Stimulated activated CD4-positive, alpha-beta T cell treated with anti-CD3 and anti-CD28 coated beads, TNF-alpha, amount 100 ng/mL, for 4 hours (primary cell): ENCODE results near the gene LCN15.
"Not testable (repeated sequence)": the region's sequence is repeated elsewhere in the genome, so short reads cannot be mapped to it uniquely, and the experiment has no call there.

Experiments
- DNase-seq, 3 experiments: peaks; one replicate each; pipeline ENCODE4 v3.0.0-alpha.2; 2020; ENCODE audit warnings: low read depth in 3 of 3

LCN15 gene

DNA sequence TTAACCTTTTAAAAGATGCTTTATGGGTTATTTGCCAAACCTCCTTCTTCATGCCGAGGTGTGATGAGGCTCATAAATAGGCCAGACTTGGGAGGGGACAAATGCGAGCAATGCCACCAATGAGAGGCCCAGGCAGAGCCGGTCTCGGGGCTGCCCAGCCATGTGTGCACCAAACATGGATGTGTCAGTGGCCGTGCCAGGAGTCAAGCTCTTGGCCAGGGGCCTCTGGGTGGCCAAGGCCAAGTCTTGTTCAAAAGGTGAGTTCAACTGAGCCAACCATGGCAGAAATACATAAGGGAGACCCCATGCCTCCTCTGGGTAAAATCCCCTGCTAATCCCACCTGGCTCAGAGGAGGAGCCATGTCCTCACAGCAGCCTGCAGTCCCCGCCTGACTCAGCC, 10.9 kb upstream of the LCN15 start:
- no peak for DNase-seq

DNA sequence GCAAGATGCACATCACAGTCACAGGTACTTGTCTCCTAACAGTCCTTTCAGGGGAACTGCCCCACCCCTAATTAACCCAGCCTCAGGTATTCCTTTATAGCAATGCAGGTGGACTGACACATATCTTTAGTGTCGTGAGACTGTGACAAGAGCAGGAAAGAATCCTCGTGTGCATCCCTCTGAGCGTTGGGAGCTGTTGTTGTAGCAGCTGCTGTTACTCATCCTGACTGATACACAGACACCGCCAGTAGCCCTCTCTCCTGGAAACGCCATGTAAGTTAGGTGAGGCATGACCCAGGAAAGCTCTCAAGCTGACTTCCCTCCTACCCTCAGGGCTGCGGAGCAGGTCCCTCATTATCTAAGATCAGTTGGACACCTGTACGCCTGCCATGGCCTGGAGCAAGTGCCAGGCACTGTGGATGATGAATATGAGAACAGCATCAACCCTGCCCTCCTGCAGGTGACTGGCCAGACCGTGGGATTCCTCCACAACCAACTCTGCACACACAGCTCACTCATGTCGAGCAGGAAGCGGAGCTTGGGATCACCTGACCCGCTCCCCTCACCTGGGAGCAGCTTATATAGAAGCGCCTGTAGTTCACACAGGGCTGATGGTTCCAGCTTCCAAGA, 10.2 kb upstream of the LCN15 start:
- no peak for DNase-seq

DNA sequence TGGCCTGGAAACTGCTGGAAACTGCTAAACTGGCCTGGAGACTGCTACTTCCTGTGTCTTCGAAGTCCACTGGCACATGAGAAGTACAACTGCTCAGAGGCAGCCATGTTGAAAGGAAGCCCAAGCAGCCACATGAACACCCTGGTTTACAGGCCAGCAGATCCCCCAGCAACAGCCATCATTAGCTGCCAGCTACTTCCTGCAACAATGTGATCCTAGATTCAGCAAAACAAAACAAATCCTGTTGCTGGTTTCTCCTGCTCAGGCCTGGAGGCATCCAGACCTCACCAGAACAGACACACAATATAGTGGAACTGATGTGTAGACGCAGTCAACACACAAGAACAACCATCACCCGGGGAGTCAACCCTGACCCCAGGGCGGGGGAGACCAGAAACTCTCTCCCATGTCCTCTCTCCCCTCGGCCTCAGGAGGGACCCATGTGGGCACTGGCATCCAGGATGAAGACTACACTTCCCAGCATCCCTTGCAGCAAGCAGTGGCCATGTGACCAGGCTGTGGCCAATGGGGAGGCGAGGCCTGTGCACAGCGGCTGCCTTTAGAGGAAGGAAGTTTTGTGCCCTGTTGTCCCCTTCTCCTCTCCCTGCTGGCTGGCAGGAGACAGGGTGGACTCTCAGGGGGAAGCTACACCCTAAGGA, 9.2 kb upstream of the LCN15 start:
- DNase-seq, result no peak

DNA sequence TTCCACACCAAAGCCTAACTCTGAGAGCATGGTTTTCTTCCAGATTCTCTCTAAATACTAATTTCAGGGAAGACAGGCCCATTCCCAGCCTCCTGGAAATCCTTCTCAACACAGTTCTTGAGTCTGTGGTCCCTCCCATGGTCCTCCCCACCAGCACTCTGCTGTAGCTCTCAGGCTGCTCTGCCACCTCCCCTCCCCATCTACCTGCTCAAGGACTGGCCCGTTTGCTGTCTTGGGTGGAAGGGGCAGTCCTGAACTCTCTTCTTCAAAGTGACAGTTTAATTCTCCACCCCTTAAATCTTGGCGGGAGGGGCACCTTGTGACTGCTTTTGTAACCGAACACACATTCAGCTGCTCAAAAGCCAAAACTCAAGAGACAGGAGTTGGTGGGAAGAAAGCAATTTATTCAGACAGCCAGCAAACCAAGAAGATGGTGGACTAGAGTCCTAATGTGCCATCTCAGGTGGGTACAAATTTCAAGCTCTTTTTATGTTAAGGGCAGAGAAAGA, 7.6 kb upstream of the LCN15 start:
- DNase-seq, result no peak

DNA sequence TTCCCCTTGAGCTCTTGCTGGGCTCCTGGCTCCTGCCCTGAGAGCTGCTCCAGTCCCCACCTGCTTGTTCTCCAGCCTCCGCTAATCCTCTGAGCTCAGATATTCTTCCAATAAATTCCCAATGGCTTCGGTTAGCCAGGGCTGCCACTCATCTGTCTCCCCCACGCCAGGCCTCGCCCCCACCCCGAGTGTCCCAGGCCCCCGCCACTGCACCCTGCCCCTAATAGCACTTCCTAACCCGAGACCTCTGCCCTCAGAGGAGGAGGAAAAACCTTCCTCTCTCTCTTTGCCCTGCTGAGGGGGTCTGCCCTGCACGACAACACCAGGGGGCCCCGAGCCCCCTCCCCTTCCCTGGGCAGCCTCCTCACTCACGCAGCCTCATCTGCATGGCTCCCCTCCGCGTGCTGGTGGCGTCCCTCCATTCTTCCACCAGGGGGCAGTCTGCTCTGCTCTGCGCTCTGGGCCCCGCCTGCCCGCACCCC, 5.4 kb upstream of the LCN15 start:
- DNase-seq, result no peak

DNA sequence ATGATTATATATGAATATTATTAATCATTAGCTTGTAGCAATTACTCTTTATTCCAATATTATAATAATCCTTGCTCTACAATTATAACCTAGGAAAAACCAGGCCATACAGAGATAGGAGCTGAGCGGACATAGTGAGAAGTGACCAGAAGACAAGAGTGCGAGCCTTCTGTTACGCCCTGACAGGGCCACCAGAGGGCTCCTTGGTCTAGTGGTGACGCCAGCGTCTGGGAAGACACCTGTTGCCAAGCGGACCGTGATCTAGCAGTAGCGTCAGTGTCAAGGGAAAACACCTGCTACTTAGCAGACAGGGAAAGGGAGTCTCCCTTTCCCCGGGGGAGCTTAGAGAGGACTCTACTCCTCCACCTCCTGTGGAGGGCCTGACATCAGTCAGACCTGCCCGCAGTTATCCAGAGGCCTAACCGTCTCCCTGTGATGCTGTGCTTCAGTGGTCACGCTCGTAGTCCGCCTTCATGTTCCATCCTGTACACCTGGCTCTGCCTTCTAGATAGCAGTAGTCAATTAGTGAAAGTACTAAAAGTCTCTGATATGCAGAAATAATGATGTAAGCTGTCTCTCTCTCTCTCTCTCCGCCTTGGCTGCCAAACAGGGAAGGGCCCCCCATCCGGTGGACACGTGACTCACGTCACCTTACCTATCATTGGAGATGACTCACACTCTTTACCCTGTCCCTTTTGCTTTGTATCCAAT, 2.2 kb upstream of the LCN15 start:
- not testable (repeated sequence) for DNase-seq

DNA sequence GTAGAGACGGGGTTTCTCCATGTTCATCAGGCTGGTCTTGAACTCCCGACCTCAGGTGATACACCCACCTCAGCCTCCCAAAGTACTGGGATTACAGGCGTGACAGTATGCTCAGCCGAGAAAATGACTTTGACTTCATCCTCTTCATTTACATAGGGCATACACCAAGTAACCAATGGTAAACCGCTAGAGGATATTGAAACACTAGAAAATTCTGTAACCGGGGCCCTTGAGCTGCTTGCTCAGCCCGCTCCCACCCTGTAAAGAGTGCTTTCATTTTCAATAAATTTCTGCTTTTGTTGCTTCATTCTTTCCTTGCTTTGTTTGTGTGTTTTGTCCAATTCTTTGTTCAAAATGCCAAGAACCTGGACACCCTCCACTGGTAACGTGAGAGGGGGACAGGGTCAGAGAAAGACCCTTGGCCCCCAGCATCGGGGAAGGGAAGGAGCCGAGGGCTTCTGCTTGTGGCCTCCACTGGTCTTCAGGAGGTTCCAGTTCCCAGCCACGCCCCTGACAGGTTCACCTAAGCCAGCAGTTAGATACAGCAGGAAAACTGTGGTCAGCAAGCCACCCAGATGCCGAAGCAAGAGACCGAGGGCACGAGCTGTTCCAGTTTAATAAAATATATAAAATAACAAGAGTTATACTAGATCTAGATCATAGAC, 1.6 kb upstream of the LCN15 start:
- not testable (repeated sequence) for DNase-seq

DNA sequence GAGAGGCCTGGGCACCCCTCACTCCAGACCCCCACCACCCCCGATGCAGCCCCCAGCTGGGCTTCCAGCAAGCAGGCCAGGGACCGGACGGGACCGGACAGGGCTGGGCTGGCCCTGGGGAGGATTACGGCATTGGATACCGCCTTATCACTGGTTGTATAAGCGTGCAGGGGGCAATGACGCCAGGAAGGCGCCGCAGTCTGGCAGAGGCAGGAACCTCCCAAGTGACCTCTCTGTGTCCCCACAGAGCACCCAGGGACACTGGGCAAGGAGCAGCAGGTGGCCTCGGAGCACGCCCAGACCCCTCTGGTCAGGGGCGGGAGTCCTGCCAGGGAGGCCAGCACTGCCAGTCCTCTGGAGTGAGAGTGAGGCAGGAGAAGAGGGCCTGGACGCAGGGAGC, 723 bp upstream of the LCN15 start:
- no peak for DNase-seq

DNA sequence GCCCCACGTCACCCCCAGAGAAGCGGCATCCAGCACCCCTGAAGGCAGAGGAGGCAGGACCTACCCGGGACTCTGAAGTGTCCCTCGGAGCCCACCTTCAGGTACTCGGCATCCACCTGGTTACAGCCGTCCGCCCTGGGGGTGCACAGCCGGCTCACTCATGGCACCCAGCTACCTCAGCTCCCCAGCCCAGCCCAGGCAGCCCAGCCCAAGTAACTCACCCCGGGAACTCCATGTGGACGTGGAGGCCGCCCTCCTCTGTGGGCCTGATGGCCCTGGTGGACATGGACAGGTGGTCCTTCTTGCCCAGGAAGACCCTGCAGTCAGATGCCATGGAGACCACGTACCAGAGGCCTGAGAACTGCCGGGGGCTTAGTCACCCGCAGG, 676 bp downstream of the LCN15 start:
- DNase-seq, result no peak

DNA sequence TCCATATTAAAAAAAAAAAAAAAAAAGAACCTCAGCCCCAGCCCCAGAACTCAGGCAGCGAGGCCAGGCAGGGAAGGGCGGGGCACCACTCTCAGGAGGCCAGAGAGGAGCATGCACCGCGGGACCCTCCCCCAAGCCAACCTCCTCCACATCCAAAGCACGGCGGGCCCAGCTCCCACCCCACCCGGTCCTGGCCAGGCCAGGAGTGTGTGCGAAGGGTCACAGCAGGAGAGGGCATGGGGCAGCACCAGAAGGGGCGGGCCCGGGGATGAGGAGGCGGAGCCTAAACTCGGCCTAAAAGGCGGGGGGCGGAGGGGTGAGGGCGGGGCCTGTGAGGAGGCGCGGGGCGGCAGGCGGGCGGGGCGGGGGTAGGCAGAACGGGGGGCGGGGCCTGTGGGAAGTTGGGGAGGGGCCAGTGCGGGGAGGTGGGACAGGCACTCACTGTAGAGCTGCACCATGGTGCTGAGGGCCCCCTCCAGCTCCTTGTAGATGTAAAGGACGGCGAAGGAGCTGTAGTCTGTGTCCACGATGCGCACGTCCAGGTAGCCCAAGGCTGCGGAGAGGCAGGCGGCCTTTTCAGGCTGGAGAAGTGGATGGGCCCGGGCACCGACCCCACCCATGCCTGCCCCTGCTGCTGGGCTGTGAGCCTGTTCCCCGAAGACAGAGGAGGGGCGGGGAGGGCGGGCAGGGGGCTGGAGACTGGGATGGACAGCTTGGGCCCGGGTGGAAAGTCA, 1.2 kb downstream of the LCN15 start:
- peak in 2 of 3 experiments; percentile 19 to 22 for DNase-seq

DNA sequence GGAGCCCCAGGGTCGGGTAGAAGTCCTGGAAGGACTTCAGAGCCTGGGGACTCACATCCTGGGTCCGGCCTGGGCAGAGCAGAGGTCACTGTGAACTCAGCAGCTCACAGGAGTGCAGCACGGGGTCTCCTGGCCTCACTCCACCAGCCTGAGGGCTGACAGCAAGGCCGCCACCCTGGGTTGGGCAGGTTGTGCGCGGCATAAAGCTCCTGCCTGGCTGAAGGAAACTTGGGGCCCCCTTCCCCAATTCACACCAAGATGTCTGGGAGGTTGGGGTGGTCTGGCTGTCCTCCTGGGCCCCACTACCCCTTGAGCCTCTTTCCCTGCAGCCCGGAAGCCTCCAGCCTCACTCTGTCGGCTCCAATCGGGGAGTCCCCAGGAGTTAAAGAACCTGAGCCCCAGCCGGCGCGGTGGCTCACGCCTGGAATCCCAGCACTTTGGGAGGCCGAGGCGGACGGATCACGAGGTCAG, 2.1 kb downstream of the LCN15 start:
- no peak for DNase-seq

DNA sequence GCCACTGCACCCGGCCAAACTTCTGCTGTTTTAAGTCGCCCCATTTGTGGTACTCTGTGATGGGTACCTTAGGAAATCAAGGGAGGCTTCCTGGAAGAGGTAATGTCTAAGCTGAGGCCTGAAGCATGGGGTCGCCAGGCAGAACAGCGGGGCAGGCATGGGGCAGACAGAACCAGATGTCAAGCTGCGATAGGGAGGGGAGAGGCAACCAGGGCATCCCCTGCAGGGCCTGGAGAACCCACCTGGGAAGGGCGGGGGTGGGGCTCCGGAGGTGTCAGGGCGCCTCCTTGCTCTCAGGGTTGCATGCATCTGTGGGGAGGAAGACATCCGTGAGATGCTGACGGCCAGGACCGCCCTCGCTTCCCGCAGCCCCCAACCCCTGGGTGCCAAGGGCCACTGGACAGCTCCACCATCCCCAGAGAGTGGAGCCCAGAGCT, 2.8 kb downstream of the LCN15 start:
- DNase-seq, result no peak

DNA sequence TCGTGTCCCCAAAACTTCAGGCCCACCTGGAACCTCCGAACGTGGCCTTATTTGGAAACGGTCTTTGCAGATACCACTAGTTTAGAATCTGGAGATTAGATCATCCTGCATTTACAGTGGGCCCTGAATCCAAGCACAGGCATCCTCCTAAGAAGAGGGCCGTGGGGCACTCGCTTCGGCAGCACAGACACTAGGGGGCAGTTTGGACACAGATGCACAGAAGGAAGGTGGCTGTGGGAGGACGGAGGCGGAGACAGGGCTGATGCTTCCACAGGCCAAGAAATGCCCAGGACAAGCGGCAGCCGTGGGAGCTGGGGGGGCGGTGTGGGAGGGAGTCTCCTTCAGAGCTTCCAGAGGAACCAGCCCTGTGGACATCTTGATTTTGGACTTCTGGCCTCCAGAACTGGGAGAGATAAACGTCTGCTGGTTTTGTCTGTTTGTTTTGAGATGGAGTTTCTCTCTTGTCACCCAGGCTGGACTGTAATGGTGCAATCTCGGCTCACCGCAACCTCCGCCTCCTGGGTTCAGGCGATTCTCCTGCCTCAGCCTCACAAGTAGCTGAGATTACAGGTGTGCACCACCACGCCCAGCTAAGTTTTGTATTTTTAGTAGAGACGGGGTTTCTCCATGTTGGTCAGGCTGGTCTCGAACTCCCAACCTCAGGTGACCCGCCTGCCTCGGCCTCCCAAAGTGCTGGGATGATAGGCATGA, 3.3 kb downstream of the LCN15 start:
- not testable (repeated sequence) for DNase-seq

DNA sequence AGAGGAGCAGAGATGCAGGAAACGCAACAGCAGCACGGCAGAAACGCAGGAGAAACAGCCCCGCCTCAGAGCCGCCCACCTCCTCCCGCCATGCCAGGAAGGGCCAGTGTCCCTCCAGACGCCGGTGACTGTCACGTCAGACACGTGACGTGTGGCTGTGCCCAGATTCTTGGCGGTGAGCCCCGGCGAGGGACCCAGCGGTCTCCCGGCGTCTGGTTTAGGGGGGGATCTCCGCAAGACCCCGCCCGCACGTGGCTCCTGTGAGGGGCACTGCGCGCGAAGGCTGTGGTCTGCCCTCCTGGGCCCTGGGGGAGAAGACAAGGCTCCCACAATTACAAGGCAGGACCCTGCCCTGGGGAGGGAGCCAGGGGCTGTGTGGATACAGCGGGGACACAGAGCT, 3.9 kb downstream of the LCN15 start:
- no peak for DNase-seq

DNA sequence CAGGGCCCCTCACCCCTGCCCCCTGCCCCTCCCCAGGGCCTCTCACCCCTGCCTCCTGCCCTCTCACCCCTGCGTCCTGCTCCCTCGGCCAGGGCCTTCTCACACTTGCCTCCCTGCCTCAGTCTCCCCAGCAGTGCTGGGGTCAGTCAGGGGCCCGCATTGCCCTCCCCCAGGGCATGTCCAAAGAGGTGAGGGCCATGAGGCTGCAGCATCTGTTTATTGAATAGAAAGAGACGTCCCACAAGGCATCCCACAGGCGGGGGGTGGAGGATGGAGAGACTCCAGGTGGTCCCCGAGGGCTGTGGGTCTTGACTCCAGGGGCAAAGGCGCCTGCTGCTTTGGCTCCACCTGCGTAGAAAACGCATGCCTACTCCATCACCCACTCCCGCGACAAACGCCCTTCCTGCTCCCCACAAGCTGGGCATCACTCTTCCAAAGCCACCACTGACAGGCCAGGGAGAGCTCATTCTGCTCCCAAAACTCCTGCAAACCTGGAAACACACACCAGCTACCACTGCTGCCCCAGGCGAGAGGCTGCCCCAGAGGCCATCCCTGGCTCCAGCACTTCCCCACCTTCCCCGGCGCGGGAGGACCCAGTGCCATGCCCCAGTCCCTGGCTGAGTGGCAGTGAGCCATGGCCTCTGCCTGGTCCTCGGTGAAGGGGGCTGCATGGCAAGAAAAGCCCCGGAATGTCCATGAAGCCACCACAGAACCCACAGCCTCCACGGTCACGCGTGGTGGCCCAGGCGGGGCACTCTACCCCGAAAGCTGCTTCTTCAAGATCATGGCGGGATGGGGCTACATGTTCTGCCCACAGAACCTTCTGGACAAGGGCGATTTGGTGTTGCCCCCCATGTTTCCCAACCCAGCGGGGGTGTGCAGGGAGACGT, 4.6 kb downstream of the LCN15 start:
- DNase-seq, result no peak

DNA sequence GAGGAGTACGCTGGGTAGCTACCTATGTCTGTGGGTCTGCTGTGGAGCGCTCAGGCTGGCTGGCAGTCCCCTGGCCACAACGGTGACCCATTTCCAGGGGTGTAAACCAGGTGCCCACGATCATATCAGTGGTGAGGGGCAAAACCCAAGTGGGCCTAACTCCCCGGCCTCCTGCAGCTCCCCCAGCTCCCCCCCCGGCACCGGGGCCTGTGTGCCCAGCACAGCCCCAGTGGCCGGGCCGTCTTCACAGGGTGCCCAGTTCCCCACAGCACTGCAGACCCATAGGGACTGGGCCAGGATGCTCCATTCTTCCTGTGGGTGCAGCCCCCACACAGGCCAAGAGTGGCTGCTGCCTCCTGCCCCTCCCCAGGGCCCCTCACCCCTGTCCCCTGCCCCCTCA, 5.3 kb downstream of the LCN15 start:
- DNase-seq, result no peak

DNA sequence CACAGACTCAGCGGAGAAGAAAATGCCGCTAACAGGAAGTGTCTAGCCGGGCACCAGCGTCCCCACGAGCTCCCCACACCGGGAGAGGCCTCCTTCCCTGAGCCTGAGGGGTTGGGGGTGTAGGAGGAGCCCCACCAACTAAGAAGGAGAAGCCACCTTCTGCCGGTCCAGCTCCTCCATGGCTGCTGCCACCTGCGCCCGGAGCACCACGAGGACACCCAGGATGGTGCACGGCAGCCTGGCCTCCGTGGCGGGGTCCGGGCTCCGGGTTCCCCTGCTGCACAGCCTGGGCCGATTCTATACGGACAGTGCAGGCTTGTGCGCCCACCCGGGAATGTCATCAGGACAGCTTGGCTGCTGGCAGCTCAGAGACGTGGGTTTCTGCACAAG, 6.6 kb downstream of the LCN15 start:
- DNase-seq, result no peak

DNA sequence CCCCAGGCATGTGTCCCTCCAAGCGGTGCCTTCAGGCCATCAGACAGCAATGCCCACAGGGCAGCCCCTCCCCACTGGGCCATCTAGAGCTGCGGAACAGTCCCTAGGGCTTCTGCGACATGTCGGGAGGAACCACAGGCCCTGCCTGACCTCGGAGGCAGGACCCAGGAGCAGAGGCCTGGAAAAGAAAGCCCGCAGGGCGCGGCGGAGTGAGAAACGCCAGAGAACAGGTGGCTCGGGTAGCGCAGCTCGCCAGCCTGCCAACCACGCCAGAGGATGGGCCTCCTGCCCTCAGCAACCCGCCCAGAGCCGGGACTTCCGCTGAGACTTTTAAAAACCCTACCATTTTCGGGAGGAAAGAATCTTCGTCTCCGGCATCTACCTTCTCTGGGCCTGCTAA, 7.0 kb downstream of the LCN15 start:
- no peak for DNase-seq

DNA sequence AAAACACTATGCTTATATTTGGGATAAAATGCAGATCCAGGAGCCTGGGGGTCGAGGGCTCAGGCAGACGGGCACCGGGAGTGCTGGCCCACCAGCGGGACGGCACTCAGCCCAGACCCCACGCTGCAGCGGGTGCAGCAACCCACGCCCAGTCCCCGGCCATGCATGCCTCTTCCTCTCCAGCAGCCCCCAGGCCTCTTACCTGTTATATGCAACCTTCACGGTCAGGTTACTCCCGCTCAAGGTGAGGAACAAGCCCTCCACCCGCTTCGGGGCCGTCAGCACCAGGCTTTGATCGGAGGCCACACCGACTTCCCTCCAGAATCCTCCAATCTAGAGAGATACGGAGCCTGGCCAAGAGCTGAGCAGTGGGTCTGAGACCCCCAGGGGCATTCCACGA, 7.5 kb downstream of the LCN15 start:
- DNase-seq, result no peak

DNA sequence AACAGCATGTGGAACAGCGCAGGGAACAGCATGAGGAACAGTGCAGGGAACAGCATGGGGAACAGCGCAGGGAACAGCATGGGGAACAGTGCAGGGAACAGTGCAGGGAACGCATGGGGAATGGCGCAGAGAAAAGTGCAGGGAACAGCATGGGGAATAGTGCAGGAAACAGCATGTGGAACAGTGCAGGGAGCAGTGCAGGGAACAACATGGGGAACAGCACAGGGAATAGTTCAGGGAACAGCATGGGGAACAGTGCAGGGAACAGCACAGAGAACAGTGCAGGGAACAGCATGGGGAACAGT, 8.2 kb downstream of the LCN15 start:
- DNase-seq, result no peak
